ENCODE results near the gene C2CD4B.

C2CD4B gene, protein sequence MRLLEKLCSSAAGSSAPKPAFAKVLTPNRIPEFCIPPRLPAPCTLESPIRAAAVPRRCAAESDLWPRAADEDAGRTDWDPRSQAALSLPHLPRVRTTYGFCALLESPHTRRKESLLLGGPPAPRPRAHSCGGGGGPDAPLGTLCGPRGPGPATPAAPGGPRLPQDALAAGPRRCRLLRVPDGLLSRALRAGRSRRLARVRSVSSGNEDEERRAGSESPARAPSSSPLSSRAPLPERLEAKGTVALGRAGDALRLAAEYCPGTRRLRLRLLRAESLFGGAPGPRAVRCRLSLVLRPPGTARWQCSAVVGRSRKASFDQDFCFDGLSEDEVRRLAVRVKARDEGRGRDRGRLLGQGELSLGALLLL

DNA sequence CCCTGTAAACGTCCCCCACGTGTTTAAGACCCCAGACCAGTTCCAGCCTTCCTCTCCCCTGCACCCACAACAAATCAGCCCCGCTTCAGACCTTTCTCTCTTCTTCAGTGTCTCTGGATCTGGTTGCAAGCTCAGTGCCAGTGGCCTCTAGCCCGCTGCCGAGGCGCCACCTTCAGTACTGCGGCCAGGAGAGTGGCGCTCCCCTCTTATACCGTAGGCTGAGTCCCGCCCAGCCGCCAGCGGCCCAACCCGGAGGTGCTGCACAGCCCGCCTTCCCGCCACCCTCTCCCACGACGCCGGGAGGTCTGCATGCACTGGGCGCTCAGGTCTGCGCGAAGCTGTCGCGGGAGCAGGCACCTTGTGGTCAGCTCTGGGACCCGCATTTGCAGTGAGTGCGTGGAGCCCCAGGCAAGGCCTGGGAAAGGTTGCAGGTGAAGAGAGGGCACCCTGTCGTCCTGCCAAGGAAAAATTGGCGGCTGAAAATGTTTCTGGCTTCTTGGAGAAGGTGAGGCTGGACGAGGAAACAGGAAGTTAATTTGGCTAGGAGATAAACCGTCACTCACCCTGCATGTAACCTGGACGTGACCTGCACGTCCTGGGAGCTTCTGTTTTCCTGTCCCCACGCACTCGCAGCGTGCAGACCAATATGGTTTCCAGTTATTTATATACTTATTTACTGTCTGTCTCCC, at the start of gene C2CD4B:
C2CD4B (minus strand) TSS at position 182 of the 689 bp plus-strand sequence. CDS start 301 bp downstream, outside the sequence.
- ATAC-seq (peak; percentile 88), DNase-seq (ENCODE audit: low spot score in 2 of 2) (peak; percentile 21 to 51)
- H3K4me1 Mint-ChIP-seq: peaks cover 17% of the 10 kb centered on the region
- peak within 1 kb of the TSS; percentile 76 for H3K4me3 Mint-ChIP-seq
- no peaks in the 10 kb centered on the region for H3K9me3 Mint-ChIP-seq
- peak within 1 kb of the TSS; percentile 65 for H3K27ac Mint-ChIP-seq
- no peaks in the 10 kb centered on the region for H3K36me3 Mint-ChIP-seq

GRCh38 chr15:62212741-62213140, 47.7 kb upstream of the C2CD4B start:
- DNase-seq (ENCODE audit: low spot score in 2 of 2) (no peak), ATAC-seq (peak; percentile 51)
- no peak overlapping the region for H3K27ac Mint-ChIP-seq
- H3K4me1 Mint-ChIP-seq: peaks cover 8% of the 10 kb centered on the region
- H3K36me3 Mint-ChIP-seq: no peaks in the 10 kb centered on the region
- H3K4me3 Mint-ChIP-seq: no peak overlapping the region
- H3K9me3 Mint-ChIP-seq: peaks cover 11% of the 10 kb centered on the region

- no peak for DNase-seq (ENCODE audit: low spot score in 2 of 2)
- Mint-ChIP-seq H3K9me3 (peaks cover 7% of the 10 kb centered on the region), H3K27ac (no peak overlapping the region), H3K36me3 (no peaks in the 10 kb centered on the region), H3K4me1 (peaks cover 8% of the 10 kb centered on the region), H3K4me3 (no peak overlapping the region)
- no peak for ATAC-seq
Observed at GRCh38 chr15:62211348-62211747, 46.3 kb upstream of the C2CD4B start.

GRCh38 chr15:62209821-62210220, 44.7 kb upstream of the C2CD4B start:
- DNase-seq (ENCODE audit: low spot score in 2 of 2) (no peak), ATAC-seq (no peak)
- Mint-ChIP-seq H3K4me3 (no peak overlapping the region), H3K9me3 (peaks cover 3% of the 10 kb centered on the region), H3K36me3 (no peaks in the 10 kb centered on the region), H3K4me1 (peaks cover 8% of the 10 kb centered on the region), H3K27ac (no peak overlapping the region)

DNA sequence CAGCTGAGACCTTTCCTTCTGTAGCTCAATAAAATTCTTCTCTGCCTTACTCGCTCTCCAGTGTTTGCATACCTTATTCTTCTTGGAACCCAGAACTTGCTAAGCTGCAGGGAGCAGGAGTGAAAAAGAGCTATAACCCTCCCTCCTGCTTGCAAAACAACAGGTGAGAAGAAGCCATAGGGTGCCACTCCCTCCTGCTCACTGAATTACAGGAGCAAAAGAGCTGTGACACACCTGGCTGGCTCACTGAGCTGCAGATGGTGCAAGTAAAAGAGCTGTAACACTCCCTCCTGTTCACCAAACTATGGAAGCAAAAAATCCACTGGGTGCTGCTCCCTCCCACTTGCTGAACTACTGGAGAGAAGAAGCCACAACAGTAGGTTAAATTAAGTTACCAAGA, 44.2 kb upstream of the C2CD4B start:
- ATAC-seq: no peak
- Mint-ChIP-seq H3K9me3 (peaks cover 3% of the 10 kb centered on the region), H3K4me1 (peaks cover 8% of the 10 kb centered on the region), H3K27ac (no peak overlapping the region), H3K4me3 (no peak overlapping the region), H3K36me3 (no peaks in the 10 kb centered on the region)
- DNase-seq (ENCODE audit: low spot score in 2 of 2): no peak

GRCh38 chr15:62208884-62209283, 43.8 kb upstream of the C2CD4B start:
- Mint-ChIP-seq H3K4me1 (peaks cover 8% of the 10 kb centered on the region), H3K4me3 (no peak overlapping the region), H3K36me3 (no peaks in the 10 kb centered on the region), H3K9me3 (peaks cover 3% of the 10 kb centered on the region), H3K27ac (no peak overlapping the region)
- ATAC-seq (no peak), DNase-seq (ENCODE audit: low spot score in 2 of 2) (no peak)

DNA sequence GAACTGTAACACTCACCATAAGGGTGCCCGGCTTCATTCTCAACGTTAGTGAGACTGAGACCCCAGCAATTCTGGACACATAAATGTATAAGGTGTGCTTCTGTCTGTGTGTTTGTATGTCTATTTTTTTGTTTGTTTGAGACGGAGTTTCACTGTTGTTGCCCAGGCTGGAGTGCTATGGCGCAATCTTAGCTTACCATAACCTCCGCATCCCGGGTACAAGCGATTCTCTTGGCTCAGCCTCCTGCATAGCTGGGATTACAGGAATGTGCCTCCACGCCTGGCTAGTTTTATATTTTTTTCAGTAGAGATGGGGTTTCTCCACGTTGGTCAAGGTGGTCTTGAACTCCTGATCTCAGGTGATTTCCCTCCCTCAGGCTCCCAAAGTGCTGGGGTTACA, 43.3 kb upstream of the C2CD4B start:
- no peak overlapping the region for H3K4me3 Mint-ChIP-seq
- H3K27ac Mint-ChIP-seq: no peak overlapping the region
- no peak for DNase-seq (ENCODE audit: low spot score in 2 of 2)
- ATAC-seq: no peak
- H3K36me3 Mint-ChIP-seq: no peaks in the 10 kb centered on the region
- peaks cover 3% of the 10 kb centered on the region for H3K9me3 Mint-ChIP-seq
- peaks cover 8% of the 10 kb centered on the region for H3K4me1 Mint-ChIP-seq

DNA sequence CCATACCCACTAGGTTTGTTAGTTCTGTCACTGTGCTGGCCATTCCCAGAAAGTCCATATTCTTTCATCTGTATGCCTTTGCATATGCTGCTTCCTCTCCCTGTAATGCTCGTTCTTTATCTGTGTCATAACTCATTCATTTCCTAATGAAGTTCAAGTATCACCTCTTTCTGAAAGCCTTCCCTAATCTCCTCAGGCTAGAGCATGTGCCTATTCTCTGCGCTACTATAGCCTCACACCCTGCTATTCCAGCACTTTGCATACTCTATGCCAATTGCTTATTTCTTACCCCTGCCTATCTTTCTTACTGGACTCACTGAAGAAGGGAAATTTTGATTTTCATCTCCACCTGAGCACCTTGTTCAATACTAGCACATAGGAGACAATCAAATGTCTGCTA, 25.6 kb upstream of the C2CD4B start:
- no peak overlapping the region for H3K27ac Mint-ChIP-seq
- no peak overlapping the region for H3K4me3 Mint-ChIP-seq
- H3K9me3 Mint-ChIP-seq: no peaks in the 10 kb centered on the region
- DNase-seq (ENCODE audit: low spot score in 2 of 2) (no peak), ATAC-seq (no peak)
- H3K4me1 Mint-ChIP-seq: no peaks in the 10 kb centered on the region
- H3K36me3 Mint-ChIP-seq: no peaks in the 10 kb centered on the region

DNA sequence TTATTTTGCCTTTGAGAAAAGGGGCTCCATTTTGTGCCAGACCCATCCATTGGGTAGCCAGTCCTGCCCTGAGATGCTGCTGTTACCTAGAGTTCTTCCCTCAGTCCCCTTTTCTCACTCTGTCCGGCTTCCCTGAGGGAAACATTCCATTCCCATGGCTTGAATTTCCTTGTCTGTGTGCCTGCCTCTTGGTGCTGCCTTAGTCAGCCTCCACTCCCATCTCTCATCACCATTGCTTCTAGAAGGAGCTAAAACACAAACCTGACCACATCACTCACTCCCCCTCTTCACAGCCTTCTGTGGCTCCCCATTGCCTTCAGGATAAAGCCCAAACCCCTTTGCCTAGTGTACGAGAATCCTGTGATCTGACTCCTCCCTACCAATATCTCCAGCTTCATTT, 25.2 kb upstream of the C2CD4B start:
- H3K4me1 Mint-ChIP-seq: no peaks in the 10 kb centered on the region
- no peak overlapping the region for H3K27ac Mint-ChIP-seq
- ATAC-seq: no peak
- H3K9me3 Mint-ChIP-seq: no peaks in the 10 kb centered on the region
- no peak for DNase-seq (ENCODE audit: low spot score in 2 of 2)
- H3K36me3 Mint-ChIP-seq: no peaks in the 10 kb centered on the region
- H3K4me3 Mint-ChIP-seq: no peak overlapping the region

GRCh38 chr15:62188744-62189143, 23.7 kb upstream of the C2CD4B start:
- ATAC-seq (no peak), DNase-seq (ENCODE audit: low spot score in 2 of 2) (no peak)
- no peaks in the 10 kb centered on the region for H3K36me3 Mint-ChIP-seq
- no peak overlapping the region for H3K27ac Mint-ChIP-seq
- H3K4me3 Mint-ChIP-seq: no peak overlapping the region
- H3K4me1 Mint-ChIP-seq: no peaks in the 10 kb centered on the region
- H3K9me3 Mint-ChIP-seq: no peaks in the 10 kb centered on the region

DNA sequence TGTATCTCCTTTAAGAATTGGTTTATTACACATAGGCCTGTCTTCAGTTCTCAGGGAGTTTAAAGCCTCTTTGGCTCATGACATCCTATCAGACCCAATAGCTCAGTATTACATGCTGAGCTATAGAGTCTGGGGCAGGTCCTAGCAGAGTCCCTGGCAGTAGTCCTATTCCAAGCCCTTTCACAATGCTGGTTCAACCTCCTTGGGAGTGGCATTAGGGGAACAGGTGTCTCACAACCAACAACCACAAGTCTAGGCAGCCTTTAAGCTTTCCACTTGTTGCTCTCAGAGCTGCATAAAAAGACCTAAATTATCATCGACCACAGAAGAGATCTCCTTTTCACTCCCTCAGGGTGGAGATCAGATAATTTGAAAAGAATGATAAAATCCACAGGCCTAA, 22.8 kb upstream of the C2CD4B start:
- no peak overlapping the region for H3K27ac Mint-ChIP-seq
- no peaks in the 10 kb centered on the region for H3K36me3 Mint-ChIP-seq
- H3K4me1 Mint-ChIP-seq: no peaks in the 10 kb centered on the region
- no peak for DNase-seq (ENCODE audit: low spot score in 2 of 2)
- no peaks in the 10 kb centered on the region for H3K9me3 Mint-ChIP-seq
- ATAC-seq: no peak
- no peak overlapping the region for H3K4me3 Mint-ChIP-seq

DNA sequence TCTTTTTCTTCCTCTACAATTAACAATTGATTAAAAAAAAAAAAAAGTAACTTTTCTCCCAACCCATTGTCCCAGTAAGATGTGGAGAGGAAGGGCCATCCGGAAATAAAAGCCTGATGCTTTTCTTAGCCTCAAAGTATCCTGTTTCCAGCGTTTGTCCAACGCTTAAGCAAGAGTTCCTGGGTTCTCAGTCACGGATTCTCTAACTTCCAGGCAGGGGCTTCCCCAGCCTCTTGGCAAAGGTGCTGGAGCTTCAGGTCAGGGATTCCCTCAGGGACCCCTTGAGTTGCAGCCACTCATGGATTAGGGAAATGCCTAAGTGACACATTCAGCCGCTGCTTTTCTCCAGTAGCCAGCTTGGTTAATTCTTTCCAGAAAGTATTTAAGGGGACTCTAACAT, 22.3 kb upstream of the C2CD4B start:
- no peak for DNase-seq (ENCODE audit: low spot score in 2 of 2)
- H3K27ac Mint-ChIP-seq: no peak overlapping the region

GRCh38 chr15:62186578-62186977, 21.5 kb upstream of the C2CD4B start:
- ATAC-seq (no peak), DNase-seq (ENCODE audit: low spot score in 2 of 2) (no peak)
- Mint-ChIP-seq H3K36me3 (peaks cover 4% of the 10 kb centered on the region), H3K4me1 (no peaks in the 10 kb centered on the region), H3K9me3 (no peaks in the 10 kb centered on the region), H3K4me3 (no peak overlapping the region), H3K27ac (no peak overlapping the region)

More for the DNA sequence above, 22.3 kb upstream of the C2CD4B start:
- Mint-ChIP-seq H3K9me3 (no peaks in the 10 kb centered on the region), H3K4me3 (no peak overlapping the region), H3K36me3 (no peaks in the 10 kb centered on the region), H3K4me1 (no peaks in the 10 kb centered on the region)
- no peak for ATAC-seq

DNA sequence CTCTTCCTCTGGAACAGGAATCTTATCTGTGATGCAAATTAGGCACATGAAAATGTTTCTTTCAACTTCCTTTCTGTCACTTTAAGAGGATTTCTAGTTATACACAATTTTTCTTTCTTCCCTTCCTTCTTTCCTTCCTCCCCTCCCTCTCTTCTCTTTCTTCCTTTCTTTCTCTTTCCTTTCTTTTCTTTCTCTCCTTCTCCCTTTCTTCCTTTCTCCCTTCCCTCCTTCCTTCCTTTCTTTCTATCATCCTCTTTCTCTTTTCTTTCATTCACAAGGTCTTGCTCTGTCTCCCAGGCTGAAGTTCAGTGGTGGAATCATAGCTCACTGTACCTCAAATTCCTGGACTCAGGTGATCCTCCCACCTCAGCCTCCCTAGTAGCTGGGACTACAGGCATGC, 18.0 kb upstream of the C2CD4B start:
- no peak overlapping the region for H3K4me3 Mint-ChIP-seq
- ATAC-seq (no peak), DNase-seq (ENCODE audit: low spot score in 2 of 2) (no peak)
- H3K9me3 Mint-ChIP-seq: no peaks in the 10 kb centered on the region
- H3K4me1 Mint-ChIP-seq: no peaks in the 10 kb centered on the region
- peaks cover 5% of the 10 kb centered on the region for H3K36me3 Mint-ChIP-seq
- H3K27ac Mint-ChIP-seq: no peak overlapping the region

DNA sequence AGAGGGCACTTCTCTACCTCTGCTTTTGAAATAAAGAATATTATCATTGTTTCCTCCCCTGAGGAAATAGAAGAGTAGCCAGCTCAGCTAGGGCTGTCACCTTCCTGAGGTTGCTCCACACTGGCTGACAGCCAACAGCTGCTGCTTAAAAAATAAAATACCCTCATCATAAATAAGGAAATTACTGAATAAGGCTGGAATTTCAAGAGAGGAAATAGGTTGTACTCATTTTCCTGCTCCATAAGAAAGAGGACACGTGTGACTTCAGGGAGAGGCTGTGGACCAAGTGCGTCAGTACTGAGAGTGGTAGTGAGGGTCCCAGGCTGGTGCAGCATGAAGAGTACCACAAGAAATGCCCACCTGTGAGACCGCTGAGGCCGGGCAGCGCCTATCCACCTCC, 8.1 kb upstream of the C2CD4B start:
- no peaks in the 10 kb centered on the region for H3K9me3 Mint-ChIP-seq
- ATAC-seq (no peak), DNase-seq (ENCODE audit: low spot score in 2 of 2) (no peak)
- H3K36me3 Mint-ChIP-seq: no peaks in the 10 kb centered on the region
- no peaks in the 10 kb centered on the region for H3K4me1 Mint-ChIP-seq
- H3K27ac Mint-ChIP-seq: no peak overlapping the region
- H3K4me3 Mint-ChIP-seq: no peak overlapping the region

GRCh38 chr15:62171882-62172281, 6.8 kb upstream of the C2CD4B start:
- Mint-ChIP-seq H3K36me3 (no peaks in the 10 kb centered on the region), H3K4me3 (no peak overlapping the region), H3K9me3 (no peaks in the 10 kb centered on the region), H3K27ac (no peak overlapping the region), H3K4me1 (no peaks in the 10 kb centered on the region)
- DNase-seq (ENCODE audit: low spot score in 2 of 2) (no peak), ATAC-seq (no peak)
